Islet of Langerhans (tissue), 1 donor: ENCODE data around the gene KCNK5.

Experiments
- FAIRE-seq: peaks from one replicate; lab custom pipeline; 2011; peaks lifted over from hg19 to GRCh38; lab: Jason Lieb, UNC

KCNK5 gene

GRCh38 chr6:39228992-39229767 lies at the start of gene KCNK5:
Gene KCNK5 (minus strand): TSS chr6:39229475. CDS start chr6:39229111, 364 bp downstream.
- FAIRE-seq: no peak

- no peak for FAIRE-seq
These were observed 47.2 kb upstream of the KCNK5 start for GRCh38 chr6:39276379-39276995.

- no peak for FAIRE-seq
These were observed 45.6 kb upstream of the KCNK5 start for GRCh38 chr6:39274903-39275302.

- no peak for FAIRE-seq
These were observed 45.2 kb upstream of the KCNK5 start for GRCh38 chr6:39274471-39274870.

GRCh38 chr6:39273406-39273821 lies 44.1 kb upstream of the KCNK5 start:
- FAIRE-seq: no peak

GRCh38 chr6:39269961-39270360 lies 40.7 kb upstream of the KCNK5 start:
- no peak for FAIRE-seq

- no peak for FAIRE-seq
These were observed 39.4 kb upstream of the KCNK5 start for GRCh38 chr6:39268721-39269120.

- no peak for FAIRE-seq
These were observed 38.9 kb upstream of the KCNK5 start for GRCh38 chr6:39268171-39268570.

- FAIRE-seq: no peak
These were observed 37.6 kb upstream of the KCNK5 start for GRCh38 chr6:39266782-39267355.

- no peak for FAIRE-seq
These were observed 37.1 kb upstream of the KCNK5 start for GRCh38 chr6:39266375-39266774.

- peak; percentile 55 for FAIRE-seq
These were observed 34.2 kb upstream of the KCNK5 start for GRCh38 chr6:39263303-39264037.

GRCh38 chr6:39261751-39262150 lies 32.5 kb upstream of the KCNK5 start:
- no peak for FAIRE-seq

GRCh38 chr6:39260953-39261352 lies 31.7 kb upstream of the KCNK5 start:
- no peak for FAIRE-seq

- FAIRE-seq: no peak
These were observed 31.2 kb upstream of the KCNK5 start for GRCh38 chr6:39260456-39260855.

- no peak for FAIRE-seq
These were observed 27.1 kb upstream of the KCNK5 start for GRCh38 chr6:39256294-39256940.

- FAIRE-seq: no peak
These were observed 25.8 kb upstream of the KCNK5 start for GRCh38 chr6:39254999-39255535.

- no peak for FAIRE-seq
These were observed 22.1 kb upstream of the KCNK5 start for GRCh38 chr6:39251406-39251805.

- FAIRE-seq: no peak
These were observed 21.2 kb upstream of the KCNK5 start for GRCh38 chr6:39250507-39250906.

GRCh38 chr6:39249278-39249677 lies 20.0 kb upstream of the KCNK5 start:
- FAIRE-seq: no peak

- no peak for FAIRE-seq
These were observed 18.5 kb upstream of the KCNK5 start for GRCh38 chr6:39247667-39248194.

- no peak for FAIRE-seq
These were observed 14.5 kb upstream of the KCNK5 start for GRCh38 chr6:39243809-39244208.
